PC-9 (cell line): ENCODE measurements around the gene TRABD2B. TPM values are rescaled to one million over a fixed set of nuclear protein-coding genes. Genes with fewer than 3 reads are reported as not detected.

ENCODE experiments used
- BruUV-seq: library from RNA; stranded (reverse); fragments of 400-500 nt; replicated peaks from 2 replicates; lab custom pipeline; 2021; lab: Mats Ljungman, UMichigan
- CTCF ChIA-PET: fragments of 300-600 bp; sonication (Branson Sonifier 250); formaldehyde crosslinking; loops from one replicate; lab custom pipeline; 2022; ENCODE audit warnings: antibody characterized with exemption; lab: Charles Lee
- POLR2A ChIA-PET: fragments of 300-600 bp; sonication (Branson Sonifier 250); formaldehyde crosslinking; loops from one replicate; lab custom pipeline; 2022; ENCODE audit warnings: antibody characterized with exemption; ENCODE audit not compliant: unreplicated experiment; lab: Charles Lee
- DNase-seq, 2 experiments: peaks; one replicate each; pipeline versions ENCODE4 v3.0.0 to v3.0.0-alpha.2; 2015 to 2022; ENCODE audit warnings: mixed read lengths in 1 of 2
- H2AFZ ChIP-seq: fragments of 200-600 bp; sonication (generic); 2 replicates; pipeline ENCODE4 v1.8.1; 2017; ENCODE audit warnings: antibody characterized with exemption
- H3F3A ChIP-seq: fragments of 200-600 bp; sonication (generic); 2 replicates; pipeline ENCODE4 v1.8.1; 2017; ENCODE audit warnings: antibody characterized with exemption, mild to moderate bottlenecking, low read depth; ENCODE audit not compliant: insufficient read depth
- H3K27ac ChIP-seq: fragments of 200-600 bp; sonication (generic); 2 replicates; pipeline ENCODE4 v1.6.1; 2016; ENCODE audit warnings: mixed run types
- H3K27me3 ChIP-seq: fragments of 200-600 bp; sonication (generic); 2 replicates; pipeline ENCODE4 v1.6.1; 2016; ENCODE audit warnings: low read depth, mixed run types; ENCODE audit not compliant: insufficient read depth
- H3K36me3 ChIP-seq: fragments of 200-600 bp; sonication (generic); 2 replicates; pipeline ENCODE4 v1.6.1; 2016; ENCODE audit warnings: low read depth, mixed run types
- H3K4me1 ChIP-seq: fragments of 200-600 bp; sonication (generic); replicated peaks from 2 replicates; pipeline ENCODE4 v1.6.1; 2016; ENCODE audit warnings: mixed run types; ENCODE audit not compliant: insufficient read depth
- H3K4me2 ChIP-seq: fragments of 200-600 bp; sonication (generic); 2 replicates; pipeline ENCODE4 v1.6.1; 2017; ENCODE audit warnings: mixed run types
- H3K4me3 ChIP-seq: fragments of 200-600 bp; sonication (generic); 2 replicates; pipeline ENCODE4 v1.6.1; 2016; ENCODE audit warnings: mixed run types
- H3K79me2 ChIP-seq: fragments of 200-600 bp; sonication (generic); 2 replicates; pipeline ENCODE4 v1.6.1; 2017; ENCODE audit warnings: low read depth, mixed run types
- H3K9me2 ChIP-seq: fragments of 200-600 bp; sonication (generic); 2 replicates; pipeline ENCODE4 v1.8.1; 2017; ENCODE audit warnings: mild to moderate bottlenecking; ENCODE audit not compliant: insufficient read depth
- H3K9me3 ChIP-seq: fragments of 200-600 bp; sonication (generic); 2 replicates; pipeline ENCODE4 v1.8.1; 2016; ENCODE audit warnings: low read depth; ENCODE audit not compliant: insufficient read depth
- H4K20me1 ChIP-seq: fragments of 200-600 bp; sonication (generic); 2 replicates; pipeline ENCODE4 v1.8.1; 2017; ENCODE audit not compliant: insufficient read depth
- EZH2 ChIP-seq: fragments of 200-600 bp; sonication (generic); IDR thresholded peaks from 2 replicates; pipeline ENCODE4 v1.8.0; 2017; ENCODE audit warnings: antibody characterized with exemption, low read depth
- intact Hi-C: fragments of 100-400 bp; cut with micrococcal nuclease; formaldehyde crosslinking; loops from one replicate; pipeline ENCODE4 v1.10.0; 2022; ENCODE audit not compliant: unreplicated experiment
- total RNA-seq: library from RNA; stranded (reverse); gene quantifications from 2 replicates; pipeline ENCODE4 v1.2.3, GENCODE V29; 2021
- TF ChIP-seq, protein P1 (sequence below): fragments of 200-600 bp; sonication (generic); conservative IDR thresholded peaks from 2 replicates; pipeline ENCODE4 v1.6.1; 2017; ENCODE audit warnings: mixed run types, antibody characterized with exemption, mild to moderate bottlenecking, moderate library complexity

Gene TRABD2B
- total RNA-seq, 1 experiment from 2014 or later, result not detected

DNA sequence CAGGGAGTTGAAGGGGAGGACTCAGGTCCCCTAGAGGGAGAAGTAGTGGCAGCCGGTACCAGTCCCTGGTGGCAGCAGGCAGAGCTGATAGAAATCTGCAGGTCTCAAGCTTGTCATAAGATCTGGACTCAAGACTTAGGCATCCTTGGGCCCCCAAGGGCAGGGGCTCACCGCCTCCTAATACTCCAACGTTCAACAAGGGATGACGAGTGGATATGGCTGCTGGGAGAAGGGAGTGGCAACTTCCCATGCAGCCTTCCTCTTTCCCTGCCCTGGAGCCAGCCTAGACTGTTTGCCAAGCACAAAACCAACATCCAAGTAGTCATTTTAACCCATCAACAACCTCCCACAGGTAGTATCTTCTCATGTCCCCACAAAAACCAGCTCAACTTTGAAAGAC is 6.9 kb downstream of the TRABD2B start:
- CTCF ChIA-PET, result no interaction called here
- Histone ChIP-seq H4K20me1 (no peaks in the 10 kb centered on the region), H3K27ac (no peak overlapping the region), H2AFZ (no peak overlapping the region), H3K27me3 (0 out of 2 replicates have a peak, but pooled peaks cover 4% of the 10 kb centered on the region), H3K4me1 (no peaks in the 10 kb centered on the region), H3K9me3 (no peaks in the 10 kb centered on the region), H3K79me2 (no peaks in the 10 kb centered on the region), H3K4me3 (no peak overlapping the region), H3K4me2 (no peak overlapping the region), H3K9me2 (no peaks in the 10 kb centered on the region), H3F3A (no peaks in the 10 kb centered on the region), H3K36me3 (no peaks in the 10 kb centered on the region)
- BruUV-seq, result no TSS peak
- POLR2A ChIA-PET, result no interaction called here
- intact Hi-C loops, result no loop called here
- DNase-seq, result no peak
- no peak for TF ChIP-seq EZH2
- TF ChIP-seq, protein P1, sequence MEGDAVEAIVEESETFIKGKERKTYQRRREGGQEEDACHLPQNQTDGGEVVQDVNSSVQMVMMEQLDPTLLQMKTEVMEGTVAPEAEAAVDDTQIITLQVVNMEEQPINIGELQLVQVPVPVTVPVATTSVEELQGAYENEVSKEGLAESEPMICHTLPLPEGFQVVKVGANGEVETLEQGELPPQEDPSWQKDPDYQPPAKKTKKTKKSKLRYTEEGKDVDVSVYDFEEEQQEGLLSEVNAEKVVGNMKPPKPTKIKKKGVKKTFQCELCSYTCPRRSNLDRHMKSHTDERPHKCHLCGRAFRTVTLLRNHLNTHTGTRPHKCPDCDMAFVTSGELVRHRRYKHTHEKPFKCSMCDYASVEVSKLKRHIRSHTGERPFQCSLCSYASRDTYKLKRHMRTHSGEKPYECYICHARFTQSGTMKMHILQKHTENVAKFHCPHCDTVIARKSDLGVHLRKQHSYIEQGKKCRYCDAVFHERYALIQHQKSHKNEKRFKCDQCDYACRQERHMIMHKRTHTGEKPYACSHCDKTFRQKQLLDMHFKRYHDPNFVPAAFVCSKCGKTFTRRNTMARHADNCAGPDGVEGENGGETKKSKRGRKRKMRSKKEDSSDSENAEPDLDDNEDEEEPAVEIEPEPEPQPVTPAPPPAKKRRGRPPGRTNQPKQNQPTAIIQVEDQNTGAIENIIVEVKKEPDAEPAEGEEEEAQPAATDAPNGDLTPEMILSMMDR, result no peak

DNA sequence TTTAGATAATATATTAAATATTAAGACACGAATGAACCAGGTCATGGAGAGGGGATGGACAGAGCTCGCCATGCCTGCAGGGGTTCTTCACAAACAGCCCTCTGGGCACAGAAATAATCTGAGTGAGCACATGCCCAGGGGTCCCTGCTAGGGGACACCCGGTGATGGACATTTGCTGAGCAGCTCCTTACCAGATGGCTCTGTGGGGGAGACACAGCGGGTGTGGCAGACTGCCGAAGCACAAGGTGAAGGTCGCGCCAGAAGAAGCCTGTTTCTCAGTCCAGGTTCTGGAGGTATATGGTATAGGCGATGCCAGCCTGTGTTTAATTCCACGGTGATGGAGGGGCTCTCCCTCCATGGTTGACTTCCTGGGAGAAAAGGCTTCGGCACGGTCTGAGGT is 9.6 kb downstream of the TRABD2B start:
- no peak overlapping the region for H3K27ac ChIP-seq
- intact Hi-C loops, result no loop called here
- H3K36me3 ChIP-seq, result no peaks in the 10 kb centered on the region
- H3K79me2 ChIP-seq, result no peaks in the 10 kb centered on the region
- H3K4me1 ChIP-seq, result no peaks in the 10 kb centered on the region
- no TSS peak for BruUV-seq
- H3F3A ChIP-seq, result no peaks in the 10 kb centered on the region
- no peaks in the 10 kb centered on the region for H4K20me1 ChIP-seq
- no peak overlapping the region for H3K4me3 ChIP-seq
- H3K4me2 ChIP-seq, result no peak overlapping the region
- ChIA-PET CTCF (no interaction called here), POLR2A (no interaction called here)
- no peak overlapping the region for H2AFZ ChIP-seq
- H3K9me2 ChIP-seq, result no peaks in the 10 kb centered on the region
- H3K27me3 ChIP-seq, result 0 out of 2 replicates have a peak, but pooled peaks cover 4% of the 10 kb centered on the region
- TF ChIP-seq, protein P1, result no peak
- TF ChIP-seq EZH2, result no peak
- no peak for DNase-seq
- H3K9me3 ChIP-seq, result no peaks in the 10 kb centered on the region

DNA sequence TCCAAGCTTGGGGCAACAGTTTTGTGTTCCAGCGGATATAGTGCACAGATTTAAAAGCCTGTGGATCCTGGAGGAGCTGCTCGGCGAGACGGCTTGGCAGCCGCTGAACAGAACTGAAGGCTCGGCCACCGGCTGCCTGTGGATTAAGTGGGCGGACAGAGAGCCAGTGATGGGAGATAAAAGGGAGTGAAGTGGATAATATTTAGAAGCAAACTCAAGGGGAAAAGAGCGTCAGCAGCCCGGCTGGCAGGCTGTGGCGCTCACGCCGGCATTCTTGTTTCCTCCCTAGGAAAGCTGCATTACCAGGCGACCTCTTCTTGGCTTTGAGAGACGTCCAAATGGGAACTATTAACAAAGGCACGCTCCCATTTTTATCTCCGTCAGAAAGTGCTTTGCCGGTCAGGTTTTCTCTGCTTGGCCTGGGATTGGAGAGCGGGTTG is 10.4 kb downstream of the TRABD2B start:
- no peaks in the 10 kb centered on the region for H3K36me3 ChIP-seq
- no TSS peak for BruUV-seq
- H3K27ac ChIP-seq, result no peak overlapping the region
- H3K27me3 ChIP-seq, result 0 out of 2 replicates have a peak, but pooled peaks cover 3% of the 10 kb centered on the region
- intact Hi-C loops, result no loop called here
- no peaks in the 10 kb centered on the region for H3K4me1 ChIP-seq
- H2AFZ ChIP-seq, result no peak overlapping the region
- ChIA-PET CTCF (no interaction called here), POLR2A (no interaction called here)
- H3K9me2 ChIP-seq, result no peaks in the 10 kb centered on the region
- no peak for DNase-seq
- TF ChIP-seq, protein P1, result no peak
- no peak for TF ChIP-seq EZH2
- no peaks in the 10 kb centered on the region for H3K79me2 ChIP-seq
- H3K9me3 ChIP-seq, result no peaks in the 10 kb centered on the region
- no peaks in the 10 kb centered on the region for H4K20me1 ChIP-seq
- H3F3A ChIP-seq, result no peaks in the 10 kb centered on the region
- no peak overlapping the region for H3K4me3 ChIP-seq
- no peak overlapping the region for H3K4me2 ChIP-seq
